Progenitor cell of endocrine pancreas (in vitro differentiated cells): Measurements from ENCODE around the gene DNAAF2. TPM values are rescaled to one million over a fixed set of nuclear protein-coding genes. Genes with fewer than 3 reads are reported as not detected.

Source experiments
- DNase-seq: peaks from one replicate; pipeline ENCODE4 v3.0.0; 2021; ENCODE audit warnings: low spot score; ENCODE audit not compliant: unreplicated experiment
- H3K27ac Mint-ChIP-seq: 2 replicates; pipeline ENCODE4 v1.8.0; 2021; ENCODE audit warnings: mild to moderate bottlenecking, moderate library complexity, mixed read lengths
- H3K27me3 Mint-ChIP-seq: 2 replicates; pipeline ENCODE4 v1.8.0; 2021; ENCODE audit warnings: mixed read lengths
- H3K36me3 Mint-ChIP-seq: 2 replicates; pipeline ENCODE4 v1.8.0; 2022; ENCODE audit warnings: mixed read lengths; ENCODE audit not compliant: insufficient read depth
- H3K4me1 Mint-ChIP-seq: 2 replicates; pipeline ENCODE4 v1.8.0; 2021; ENCODE audit warnings: low read depth, mixed read lengths
- H3K4me3 Mint-ChIP-seq: 2 replicates; pipeline ENCODE4 v1.8.0; 2021; ENCODE audit warnings: low read depth, mild to moderate bottlenecking, moderate library complexity, mixed read lengths
- H3K9me3 Mint-ChIP-seq: 2 replicates; pipeline ENCODE4 v1.8.0; 2021; ENCODE audit warnings: low read depth, mixed read lengths
- CTCF ChIP-seq: fragments of 200-600 bp; sonication (generic); IDR thresholded peaks from one replicate; pipeline ENCODE4 v1.5.0; 2021; ENCODE audit warnings: antibody characterized with exemption, mild to moderate bottlenecking; ENCODE audit not compliant: unreplicated experiment
- total RNA-seq: library from RNA; stranded (reverse); gene quantifications from 2 replicates; pipeline ENCODE4 v1.2.1, GENCODE V29; 2021

Gene DNAAF2
- total RNA-seq, 1 donor from 2014 or later = 20.5 TPM

- no peaks in the 10 kb centered on the region for H3K27me3 Mint-ChIP-seq
- peaks cover 15% of the 10 kb centered on the region for H3K36me3 Mint-ChIP-seq
- H3K4me3 Mint-ChIP-seq = no peak overlapping the region
- TF ChIP-seq CTCF = no peak
- no peak for DNase-seq
- H3K9me3 Mint-ChIP-seq = no peaks in the 10 kb centered on the region
- H3K27ac Mint-ChIP-seq = no peak overlapping the region
- H3K4me1 Mint-ChIP-seq = peaks cover 4% of the 10 kb centered on the region
These were observed 20.8 kb downstream of the DNAAF2 start for GRCh38 chr14:49614196-49614595.

- Mint-ChIP-seq H3K4me1 (no peaks in the 10 kb centered on the region), H3K27ac (no peak overlapping the region), H3K4me3 (no peak overlapping the region), H3K9me3 (no peaks in the 10 kb centered on the region), H3K36me3 (peaks cover 10% of the 10 kb centered on the region), H3K27me3 (no peaks in the 10 kb centered on the region)
- DNase-seq = no peak
- TF ChIP-seq CTCF = no peak
These were observed 22.4 kb downstream of the DNAAF2 start for GRCh38 chr14:49612671-49613070.

GRCh38 chr14:49612251-49612650, 22.8 kb downstream of the DNAAF2 start:
- H3K27ac Mint-ChIP-seq = peak overlapping the region; percentile 62
- no peaks in the 10 kb centered on the region for H3K4me1 Mint-ChIP-seq
- H3K36me3 Mint-ChIP-seq = peaks cover 8% of the 10 kb centered on the region
- TF ChIP-seq CTCF = no peak
- H3K27me3 Mint-ChIP-seq = no peaks in the 10 kb centered on the region
- no peak for DNase-seq
- no peaks in the 10 kb centered on the region for H3K9me3 Mint-ChIP-seq
- H3K4me3 Mint-ChIP-seq = no peak overlapping the region

GRCh38 chr14:49607583-49607982, 27.5 kb downstream of the DNAAF2 start:
- Mint-ChIP-seq H3K27ac (no peak overlapping the region), H3K27me3 (no peaks in the 10 kb centered on the region), H3K9me3 (no peaks in the 10 kb centered on the region), H3K4me3 (no peak overlapping the region), H3K4me1 (no peaks in the 10 kb centered on the region), H3K36me3 (peaks cover 8% of the 10 kb centered on the region)
- no peak for DNase-seq
- TF ChIP-seq CTCF = no peak

GRCh38 chr14:49598485-49599300, 36.4 kb downstream of the DNAAF2 start, which contains the start of gene LRR1:
LRR1 (plus strand) TSS chr14:49598940; CDS start chr14:49599021, 81 bp downstream.
- H3K27me3 Mint-ChIP-seq = no peaks in the 10 kb centered on the region
- H3K4me1 Mint-ChIP-seq = peaks cover 33% of the 10 kb centered on the region
- peak; percentile 83 for DNase-seq
- H3K27ac Mint-ChIP-seq = peak within 1 kb of the TSS; percentile 98
- peak within 1 kb of the TSS; percentile 86 for H3K4me3 Mint-ChIP-seq
- no peaks in the 10 kb centered on the region for H3K9me3 Mint-ChIP-seq
- no peaks in the 10 kb centered on the region for H3K36me3 Mint-ChIP-seq
- no peak for TF ChIP-seq CTCF
